ENCODE results near the gene CNMD.
"Not testable (repeated sequence)": the region's sequence is repeated elsewhere in the genome, so short reads cannot be mapped to it uniquely, and the experiment has no call there.

Gene CNMD

GRCh38 chr13:52744842-52745375 lies 5.3 kb upstream of the CNMD start:
- no peak for DNase-seq

DNA sequence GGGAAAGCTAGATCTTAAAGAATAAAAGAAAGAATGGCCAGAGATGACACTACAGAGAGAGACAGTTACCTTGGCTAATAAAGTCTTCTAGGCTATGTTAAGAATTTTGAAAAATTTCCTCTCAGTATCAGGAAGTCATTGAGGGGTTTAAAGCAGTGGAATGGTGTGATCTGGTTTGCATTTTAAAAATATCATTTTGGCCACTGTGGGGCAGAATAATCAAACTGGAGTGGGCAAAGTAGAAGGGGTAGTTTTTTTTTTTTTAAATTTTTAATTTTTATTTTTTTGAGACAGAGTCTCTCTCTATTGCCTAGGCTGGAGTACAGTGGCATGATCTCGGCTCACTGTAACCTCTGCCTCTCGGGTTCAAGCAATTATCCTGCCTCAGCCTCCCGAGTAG lies 4.4 kb upstream of the CNMD start:
- DNase-seq, result no peak

- no peak for DNase-seq
Measured at GRCh38 chr13:52743569-52743968, 3.9 kb upstream of the CNMD start.

- peak in 47 of 56 donors; percentile 2 to 72 (median 37) for DNase-seq
Measured at GRCh38 chr13:52738719-52739467, 727 bp downstream of the CNMD start.

- DNase-seq, result no peak
Measured at GRCh38 chr13:52737965-52738364, 1.7 kb downstream of the CNMD start.

DNA sequence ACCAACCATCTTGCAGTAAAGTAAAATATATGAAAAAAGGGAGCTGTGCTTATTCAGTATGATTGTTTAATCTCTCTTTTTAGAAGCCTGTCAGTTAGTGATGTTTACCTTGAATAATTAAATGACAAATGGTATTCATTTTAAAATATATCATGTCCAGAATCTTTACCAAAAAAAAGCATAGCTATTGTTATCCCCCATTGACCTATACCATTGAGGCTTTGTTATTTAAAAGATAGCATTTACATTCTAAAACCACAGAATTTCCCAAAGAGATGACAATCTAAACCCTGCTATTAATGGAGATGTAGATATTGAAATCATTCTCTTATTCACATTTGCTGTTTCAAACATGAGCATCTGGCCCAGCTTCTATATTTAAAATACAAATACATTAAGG lies 2.2 kb downstream of the CNMD start:
- no peak for DNase-seq

DNA sequence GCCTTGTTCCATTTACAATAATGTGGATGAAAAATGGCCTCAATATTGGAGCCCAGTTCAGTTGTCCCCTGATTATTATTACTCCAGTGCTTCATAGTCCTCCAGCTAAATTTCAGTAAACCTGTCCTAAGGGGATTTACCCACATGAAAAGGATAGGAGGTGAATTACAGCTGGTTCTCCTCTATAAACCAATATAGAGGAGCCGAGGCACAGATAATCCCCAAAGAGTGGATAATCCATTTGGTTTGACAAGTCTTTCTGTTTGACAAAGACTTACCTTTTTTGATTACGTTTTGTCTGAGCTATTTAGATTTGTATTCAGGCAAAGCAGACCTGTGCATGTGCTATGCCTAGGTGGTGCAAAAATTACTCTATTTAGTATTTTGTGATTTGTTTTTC lies 2.7 kb downstream of the CNMD start:
- no peak for DNase-seq

DNA sequence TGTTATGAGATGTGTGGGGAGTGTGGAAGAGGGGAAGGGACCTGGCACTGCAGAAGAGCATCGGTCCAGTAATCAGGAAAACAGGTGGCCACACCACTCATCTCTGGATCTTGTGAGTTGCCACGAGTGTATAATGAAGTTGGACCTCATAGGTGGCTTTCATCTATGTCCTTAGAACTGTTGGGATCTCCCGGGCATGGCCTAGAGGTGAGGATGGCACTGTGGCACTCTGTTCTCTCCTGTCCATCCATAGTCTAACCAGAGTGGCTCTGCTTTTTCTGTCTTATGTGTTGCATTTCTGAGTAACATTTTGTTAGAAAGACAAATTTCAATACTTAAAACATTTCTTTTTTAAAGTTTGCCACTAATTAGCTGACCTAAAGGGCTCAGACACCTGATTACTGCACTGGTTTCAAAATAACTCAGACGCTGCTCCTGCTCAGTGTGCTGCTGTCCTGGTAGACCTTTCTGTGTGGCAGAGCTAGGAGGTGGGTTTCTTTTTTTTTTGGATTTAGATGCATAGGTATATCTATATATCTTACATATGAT lies 5.5 kb downstream of the CNMD start:
- DNase-seq, result no peak

DNA sequence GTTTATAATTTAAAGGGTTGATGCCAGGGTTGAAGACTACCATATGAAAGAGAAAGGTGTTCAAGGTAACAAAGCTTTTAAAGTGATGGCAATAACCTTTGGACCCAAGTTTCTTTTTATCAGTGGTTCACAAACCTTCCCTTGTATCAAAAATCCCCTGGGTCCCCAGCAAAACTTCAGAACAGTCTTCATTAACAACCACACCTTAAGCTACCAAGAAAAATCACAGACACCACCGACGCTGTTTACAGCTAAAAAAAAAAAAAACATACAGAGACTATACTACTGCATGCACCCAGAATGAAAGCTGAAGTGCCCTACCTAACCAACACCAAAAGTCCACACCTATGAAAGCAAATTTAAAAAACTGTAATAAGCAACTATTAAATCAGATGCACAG lies 13.4 kb downstream of the CNMD start:
- no peak for DNase-seq

GRCh38 chr13:52725302-52725701 lies 14.3 kb downstream of the CNMD start:
- DNase-seq, result no peak

DNA sequence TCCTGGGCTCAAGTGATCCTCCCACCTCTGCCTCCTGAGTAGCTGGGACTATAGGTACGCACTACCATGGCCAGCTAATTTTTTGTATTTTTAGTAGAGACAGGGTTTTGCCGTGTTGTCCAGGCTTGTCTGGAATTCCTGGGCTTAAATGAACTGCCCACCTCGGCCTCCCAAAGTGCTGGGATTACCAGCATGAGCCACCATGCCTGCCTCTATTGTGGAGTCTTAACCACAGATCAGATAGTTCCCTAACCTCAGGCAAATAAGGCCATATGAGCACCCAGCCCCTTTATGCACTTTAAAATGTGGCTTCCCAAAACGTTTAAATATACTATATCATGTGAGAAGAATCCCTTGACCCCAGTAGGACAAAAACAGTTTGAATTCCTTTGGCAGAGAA lies 16.4 kb downstream of the CNMD start:
- DNase-seq, result no peak

- not testable (repeated sequence) for DNase-seq
Measured at GRCh38 chr13:52721356-52721755, 18.3 kb downstream of the CNMD start.

GRCh38 chr13:52720904-52721303 lies 18.7 kb downstream of the CNMD start:
- not testable (repeated sequence) for DNase-seq

DNA sequence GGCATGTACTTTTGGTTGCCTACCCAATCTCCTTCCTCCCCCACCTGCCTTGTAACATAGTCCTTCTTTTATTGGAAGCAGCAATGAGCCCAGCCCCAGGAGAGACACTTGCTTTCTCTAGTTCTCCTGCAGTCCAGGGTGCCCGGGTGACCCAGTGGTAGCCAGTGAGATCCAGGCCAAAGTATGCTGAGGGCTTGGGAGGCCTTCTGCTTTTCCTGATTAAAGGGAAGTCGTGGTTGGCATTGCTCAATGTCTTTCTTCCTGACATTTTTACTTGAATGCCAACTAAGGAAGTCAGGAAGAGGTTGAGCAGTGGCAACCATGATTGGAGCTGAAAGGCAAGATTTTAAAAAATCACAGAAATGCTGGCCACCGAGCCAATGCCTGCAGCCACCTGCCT lies 25.7 kb downstream of the CNMD start:
- peak in 9 of 56 donors; percentile 2 to 23 (median 8) for DNase-seq

- no peak for DNase-seq
Measured at GRCh38 chr13:52712385-52712784, 27.2 kb downstream of the CNMD start.

- no peak for DNase-seq
Measured at GRCh38 chr13:52711286-52711685, 28.3 kb downstream of the CNMD start.

GRCh38 chr13:52708266-52708665 lies 31.4 kb downstream of the CNMD start:
- not testable (repeated sequence) for DNase-seq

- DNase-seq, result no peak
Measured at GRCh38 chr13:52707375-52707774, 32.2 kb downstream of the CNMD start.

GRCh38 chr13:52706081-52706480 lies 33.5 kb downstream of the CNMD start:
- DNase-seq, result no peak

DNA sequence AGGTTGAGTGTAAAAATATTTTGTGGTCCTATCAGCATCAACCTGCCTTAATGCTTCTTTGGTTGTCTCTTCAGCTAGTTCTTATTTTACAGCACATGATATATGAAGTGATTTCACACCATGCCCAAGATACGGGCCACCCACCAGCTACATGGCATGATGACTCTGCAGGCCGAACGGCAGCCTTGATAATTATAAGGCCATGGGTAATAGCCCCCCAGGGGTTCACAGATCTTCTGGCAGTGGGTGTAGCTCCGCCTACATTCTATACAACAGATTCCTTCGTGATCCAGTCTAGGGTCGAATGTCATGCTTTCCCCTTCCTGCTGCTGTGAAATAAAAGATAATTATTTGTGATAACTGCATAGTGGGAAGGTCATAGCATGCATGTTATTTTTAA lies 36.1 kb downstream of the CNMD start:
- no peak for DNase-seq

DNA sequence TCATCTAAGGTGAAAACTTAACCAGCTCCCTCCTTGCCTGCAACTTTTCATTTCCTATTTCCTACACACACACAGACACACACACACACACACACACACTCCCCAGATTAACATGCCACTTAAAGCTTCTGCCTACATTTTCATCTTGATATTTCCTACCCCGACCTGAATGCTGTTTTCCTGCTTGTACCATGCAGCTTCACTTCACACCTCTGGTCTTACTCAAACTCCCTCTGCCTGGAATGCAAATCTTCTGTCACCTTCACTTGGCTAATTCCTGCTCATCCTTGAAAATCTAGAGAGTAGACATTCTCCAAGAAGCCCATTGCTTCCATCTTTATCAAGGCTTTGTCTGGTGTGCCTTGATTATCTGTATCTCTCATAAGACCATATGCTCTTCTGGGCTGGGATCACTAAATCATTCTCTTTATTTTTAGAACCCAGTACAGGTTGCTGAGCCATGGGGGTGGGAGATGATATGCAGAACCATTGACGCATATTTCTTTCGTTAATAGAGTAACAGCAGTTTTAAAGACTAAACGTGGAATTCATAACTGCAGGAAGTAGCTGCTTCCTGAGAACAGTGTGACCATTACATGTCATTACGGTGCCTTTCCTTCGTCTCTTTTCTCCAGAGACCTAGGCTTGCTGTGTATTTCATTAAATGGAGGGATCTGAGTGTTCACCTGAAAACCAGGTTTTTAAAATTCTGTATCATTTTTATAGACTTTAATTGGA lies 37.7 kb downstream of the CNMD start:
- no peak for DNase-seq

GRCh38 chr13:52696566-52696965 lies 43.1 kb downstream of the CNMD start:
- DNase-seq, result peak in 4 of 56 donors; percentile 3 to 8 (median 6)

Measured in nucleus accumbens (tissue), 56 donors.